ENCODE measurements around the gene PHOSPHO1.

DNA sequence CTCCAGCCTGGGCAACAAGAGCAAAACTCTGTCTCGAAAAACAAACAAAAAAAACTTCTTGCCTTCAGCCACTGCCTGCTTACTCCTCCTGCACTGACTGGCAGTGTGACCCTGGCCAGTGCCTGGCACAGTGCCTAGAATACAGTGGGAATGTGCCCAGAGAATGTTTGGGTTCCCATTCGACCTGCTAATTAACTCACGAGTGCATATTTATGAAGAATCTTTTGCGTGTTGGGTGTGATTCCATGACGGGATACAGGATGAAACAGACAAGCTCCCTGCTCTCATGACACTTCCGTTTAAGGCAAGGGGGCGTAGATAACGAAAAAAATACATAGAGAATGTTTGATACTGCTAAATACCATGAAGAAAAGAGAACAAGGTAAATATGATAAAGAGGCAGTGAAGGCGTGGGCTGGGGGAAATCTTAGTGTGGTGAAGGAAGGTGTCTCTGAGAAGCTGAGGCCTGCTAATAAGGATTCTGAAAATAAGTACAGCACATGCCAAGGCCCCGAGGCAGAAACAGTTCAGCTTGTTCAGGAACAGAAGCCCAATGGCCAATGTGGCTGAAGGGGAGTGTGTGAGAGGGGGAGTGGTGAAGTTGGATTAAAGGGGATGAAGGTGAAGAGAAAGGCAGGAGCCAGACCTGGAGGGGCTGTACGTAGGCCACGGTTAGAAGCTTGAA is 15.8 kb downstream of the PHOSPHO1 start:
- TF ChIP-seq, protein P1, sequence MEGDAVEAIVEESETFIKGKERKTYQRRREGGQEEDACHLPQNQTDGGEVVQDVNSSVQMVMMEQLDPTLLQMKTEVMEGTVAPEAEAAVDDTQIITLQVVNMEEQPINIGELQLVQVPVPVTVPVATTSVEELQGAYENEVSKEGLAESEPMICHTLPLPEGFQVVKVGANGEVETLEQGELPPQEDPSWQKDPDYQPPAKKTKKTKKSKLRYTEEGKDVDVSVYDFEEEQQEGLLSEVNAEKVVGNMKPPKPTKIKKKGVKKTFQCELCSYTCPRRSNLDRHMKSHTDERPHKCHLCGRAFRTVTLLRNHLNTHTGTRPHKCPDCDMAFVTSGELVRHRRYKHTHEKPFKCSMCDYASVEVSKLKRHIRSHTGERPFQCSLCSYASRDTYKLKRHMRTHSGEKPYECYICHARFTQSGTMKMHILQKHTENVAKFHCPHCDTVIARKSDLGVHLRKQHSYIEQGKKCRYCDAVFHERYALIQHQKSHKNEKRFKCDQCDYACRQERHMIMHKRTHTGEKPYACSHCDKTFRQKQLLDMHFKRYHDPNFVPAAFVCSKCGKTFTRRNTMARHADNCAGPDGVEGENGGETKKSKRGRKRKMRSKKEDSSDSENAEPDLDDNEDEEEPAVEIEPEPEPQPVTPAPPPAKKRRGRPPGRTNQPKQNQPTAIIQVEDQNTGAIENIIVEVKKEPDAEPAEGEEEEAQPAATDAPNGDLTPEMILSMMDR (IDR thresholded peaks at IDR 0.05) = no peak
- TF ChIP-seq ZFX (IDR thresholded peaks at IDR 0.05; ENCODE audit: borderline replicate concordance) = no peak
